K562 (cell line): ENCODE measurements around the gene SLC14A1. TPM values are rescaled to one million over a fixed set of nuclear protein-coding genes. Genes with fewer than 3 reads are reported as not detected.

Experiments used
- ATAC-seq: fragments of 200-7000 bp; cut with Tn5 transposase; 3 replicates; pipeline ENCODE4 v1.9.1; 2020; ENCODE audit warnings: moderate library complexity
- Bru-seq: library from RNA; stranded (reverse); fragments of 400-500 nt; gene quantifications from one replicate; lab custom pipeline; 2021; lab: Mats Ljungman, UMichigan
- BruChase-seq, 2 experiments: library from RNA; stranded (reverse); fragments of 400-500 nt; gene quantifications; one replicate each; lab custom pipeline; 2021; lab: Mats Ljungman, UMichigan
- BruUV-seq: library from RNA; stranded (reverse); fragments of 400-500 nt; replicated peaks from 2 replicates; lab custom pipeline; 2021; lab: Mats Ljungman, UMichigan
- CTCF ChIA-PET: fragments of 300-600 bp; formaldehyde crosslinking; extraction: SDS; loops from one replicate; lab custom pipeline; 2021; ENCODE audit warnings: low intra/inter-chr PET ratio; lab: Yijun Ruan, JAX
- POLR2A ChIA-PET: fragments of 300-600, 350-650 bp; sonication (Branson Sonifier 250); formaldehyde crosslinking; extraction: SDS; loops from one replicate; lab custom pipeline; 2021; ENCODE audit warnings: antibody characterized with exemption, inconsistent platforms; lab: Yijun Ruan, JAX
- DNase-seq, 4 experiments: peaks; one replicate each; pipeline versions ENCODE4 v3.0.0 to v3.0.0-alpha.2; 2011 to 2018; ENCODE audit warnings: low spot score in 3 of 4, mixed read lengths in 3 of 4; ENCODE audit errors: extremely low read depth in 1 of 4
- FAIRE-seq: peaks from 2 replicates; lab custom pipeline; 2011; peaks lifted over from hg19 to GRCh38; lab: Jason Lieb, UNC
- H2AFZ ChIP-seq: 2 replicates; pipeline ENCODE4 v1.6.0; 2011; ENCODE audit warnings: low read depth, low read length, control low read depth, inconsistent platforms
- H3K27ac ChIP-seq: fragments of 200-600 bp; 3 replicates; pipeline ENCODE4 v1.8.0; 2011; ENCODE audit warnings: low read depth, mild to moderate bottlenecking, control low read depth, inconsistent platforms, low read length, moderate library complexity, mixed read lengths; ENCODE audit errors: extremely low read depth
- H3K27me3 ChIP-seq, 2 experiments: fragments of 300-600 bp in 1 of 2; 2 replicates in 1 of 2; 3 replicates in 1 of 2; pipeline versions ENCODE4 v1.6.0 to v1.8.0; 2011; ENCODE audit warnings: inconsistent platforms in 2 of 2, low read length in 2 of 2, mild to moderate bottlenecking in 1 of 2, mixed read lengths in 1 of 2, moderate library complexity in 1 of 2; ENCODE audit not compliant: control insufficient read depth in 2 of 2, insufficient read depth in 2 of 2
- H3K36me3 ChIP-seq: fragments of 300-600 bp; 3 replicates; pipeline ENCODE4 v1.8.0; 2011; ENCODE audit warnings: mild to moderate bottlenecking, low read length, inconsistent platforms; ENCODE audit not compliant: control insufficient read depth, insufficient read depth
- H3K4me1 ChIP-seq, 2 experiments: fragments of 200-600 bp in 1 of 2; replicated peaks in 1 of 2; 2 replicates in 1 of 2; 3 replicates in 1 of 2; pipeline versions ENCODE4 v1.5.1 to v1.8.0; 2011; ENCODE audit warnings: inconsistent platforms in 2 of 2, low read length in 2 of 2, mild to moderate bottlenecking in 1 of 2, mixed read lengths in 1 of 2, moderate library complexity in 1 of 2; ENCODE audit not compliant: control insufficient read depth in 2 of 2, insufficient read depth in 2 of 2
- H3K4me2 ChIP-seq: 2 replicates; pipeline ENCODE4 v1.6.1; 2011; ENCODE audit warnings: low read length, control low read depth, inconsistent platforms, mixed read lengths; ENCODE audit not compliant: insufficient read depth
- H3K4me3 ChIP-seq: fragments of 200-600 bp; sonication (generic), shearing (Covaris generic); 2 replicates; pipeline ENCODE4 v1.5.1; 2016; ENCODE audit warnings: control low read depth, inconsistent platforms
- H3K79me2 ChIP-seq: fragments of 200-600 bp; 3 replicates; pipeline ENCODE4 v1.8.0; 2011; ENCODE audit warnings: low read length, inconsistent platforms; ENCODE audit not compliant: control insufficient read depth, insufficient read depth
- H3K9ac ChIP-seq, 2 experiments: 2 replicates each; pipeline versions ENCODE4 v1.6.0 to v1.6.1; 2011; ENCODE audit warnings: low read depth in 2 of 2, low read length in 2 of 2, control low read depth in 1 of 2, inconsistent platforms in 1 of 2, mild to moderate bottlenecking in 1 of 2, mixed read lengths in 1 of 2; ENCODE audit not compliant: insufficient read depth in 1 of 2
- H3K9me1 ChIP-seq: one replicate; pipeline ENCODE4 v1.6.0; 2011; ENCODE audit warnings: inconsistent platforms, mild to moderate bottlenecking, low read length, moderate library complexity; ENCODE audit not compliant: control insufficient read depth, insufficient read depth
- H3K9me3 ChIP-seq: replicated peaks from 2 replicates; pipeline ENCODE4 v1.5.1; 2011; ENCODE audit warnings: low read depth, low read length, inconsistent platforms; ENCODE audit not compliant: control insufficient read depth, insufficient read depth
- H4K20me1 ChIP-seq: replicated peaks from 2 replicates; pipeline ENCODE4 v1.6.1; 2011; ENCODE audit warnings: low read length, inconsistent platforms, mixed read lengths; ENCODE audit not compliant: control insufficient read depth, insufficient read depth
- CBFA2T2 ChIP-seq: fragments of 450-650 bp; conservative IDR thresholded peaks from 2 replicates; pipeline ENCODE4 v1.6.1; 2017; ENCODE audit warnings: mild to moderate bottlenecking
- ZNF143 ChIP-seq: sonication (generic); formaldehyde crosslinking; IDR thresholded peaks from 2 replicates; pipeline ENCODE4 v1.9.0; 2022; ENCODE audit warnings: mild to moderate bottlenecking, missing genetic modification reagents
- WGBS: fragments of 100-300 bp; shearing (Covaris generic); methylation state at CpG from one replicate; pipeline ENCODE4 v1.1.6; 2016; ENCODE audit warnings: low coverage, mixed read lengths; ENCODE audit not compliant: insufficient coverage; ENCODE audit errors: missing lambda C conversion rate; 5-methylcytosine and 5-hydroxymethylcytosine counted together
- in situ Hi-C: fragments of 300-500 bp; cut with MboI; formaldehyde crosslinking; loops from 4 replicates; pipeline ENCODE4 v1.15.0; 2018; ENCODE audit warnings: inconsistent platforms, mixed read lengths
- intact Hi-C: fragments of 100-400 bp; cut with micrococcal nuclease; formaldehyde crosslinking; loops from 2 replicates; pipeline ENCODE4 v1.14.2; 2022
- long read RNA-seq, 3 experiments: library from polyadenylated mRNA in 2 of 3; library from RNA in 1 of 3; unstranded in 2 of 3; stranded (forward) in 1 of 3; transcript quantifications; one replicate each; pipeline ENCODE4 v2.0.0, GENCODE V29; 2019 to 2022
- polyA minus RNA-seq, 3 experiments: library from RNA; depleted of rRNA, polyadenylated mRNA; stranded (reverse); fragments of >200 nt; gene quantifications; 2 replicates each; pipeline ENCODE4 v1.2.3, GENCODE V29; 2011
- polyA plus RNA-seq, 8 experiments: library from polyadenylated mRNA; depleted of rRNA in 4 of 8; stranded (reverse) in 5 of 8; unstranded in 3 of 8; fragments of >200 nt; fragmentation: Nextera tagmentation in 2 of 8; fragmentation: Illumina TruSeq in 1 of 8; extraction: Ambion mirVana in 2 of 8; extraction: Trizol in 1 of 8; gene quantifications; 2 replicates each; pipeline versions ENCODE4 v1.2.1 to v1.2.3, GENCODE V29; 2011 to 2014; ENCODE audit warnings: inconsistent platforms in 1 of 8, missing spikeins in 1 of 8
- total RNA-seq, 7 experiments: library from RNA; depleted of rRNA in 6 of 7; stranded (reverse); fragments of >200 nt in 6 of 7; fragmentation: Illumina TruSeq in 2 of 7; extraction: Trizol in 2 of 7; gene quantifications; 2 replicates each; pipeline versions ENCODE4 v1.2.1 to v1.2.3, GENCODE V29; 2011 to 2021; ENCODE audit warnings: low replicate concordance in 1 of 7

SLC14A1 gene
- 0.23 and 0.60 TPM in 2 replicates for total RNA-seq (2011; cell fraction: chromatin; rRNA removed; ENCODE audit: low replicate concordance)
- 0.53 TPM in 1 of 2 replicates, not detected in the other for total RNA-seq (2011; cell fraction: nucleolus; rRNA removed)
- total RNA-seq (2011; cell fraction: nucleoplasm; rRNA removed) = not detected in 2 replicates
- not detected in 2 replicates for total RNA-seq (2014; rRNA removed)
- not detected in 2 replicates for total RNA-seq (2014; rRNA removed; fragmentation: Illumina TruSeq; extraction: Trizol)
- total RNA-seq (2015; rRNA removed; fragmentation: Illumina TruSeq; extraction: Trizol) = not detected in 2 replicates
- total RNA-seq (2021) = 0.20 TPM in 2 replicates
- polyA plus RNA-seq (2011; rRNA removed) = 0.14 and 0.28 TPM in 2 replicates
- polyA plus RNA-seq (2011; cell fraction: cytosol; rRNA removed) = 0.15 and 0.37 TPM in 2 replicates
- polyA plus RNA-seq (2011; cell fraction: nucleus; rRNA removed) = 0.49 and 0.55 TPM in 2 replicates
- 0.08 and 0.22 TPM in 2 replicates for polyA plus RNA-seq (2012)
- polyA plus RNA-seq (2014; fragmentation: Illumina TruSeq; extraction: Trizol) = 0.40 TPM in 1 of 2 replicates, not detected in the other
- not detected for polyA plus RNA-seq (2014; fragmentation: Nextera tagmentation; extraction: Ambion mirVana)
- polyA plus RNA-seq (2014; rRNA removed) = 0.19 TPM in 1 of 2 replicates, not detected in the other
- polyA minus RNA-seq (2011; rRNA and poly(A)+ RNA removed) = not detected in 2 replicates
- polyA minus RNA-seq (2011; cell fraction: cytosol; rRNA and poly(A)+ RNA removed) = not detected in 2 replicates
- not detected in 2 replicates for polyA minus RNA-seq (2011; cell fraction: nucleus; rRNA and poly(A)+ RNA removed)
- Bru-seq, nascent RNA = percentile 14 among the genes with signal in this experiment
- BruChase-seq, experiment 1, labeled RNA remaining after a 2-hour chase = percentile 7 among the genes with signal in this experiment
- BruChase-seq, experiment 2, labeled RNA remaining after a 6-hour chase = percentile 8 among the genes with signal in this experiment
- long read RNA-seq, experiment 1 = 0 reads
- long read RNA-seq, experiment 2 = 0 reads
- long read RNA-seq, experiment 3 = 0 reads

DNA sequence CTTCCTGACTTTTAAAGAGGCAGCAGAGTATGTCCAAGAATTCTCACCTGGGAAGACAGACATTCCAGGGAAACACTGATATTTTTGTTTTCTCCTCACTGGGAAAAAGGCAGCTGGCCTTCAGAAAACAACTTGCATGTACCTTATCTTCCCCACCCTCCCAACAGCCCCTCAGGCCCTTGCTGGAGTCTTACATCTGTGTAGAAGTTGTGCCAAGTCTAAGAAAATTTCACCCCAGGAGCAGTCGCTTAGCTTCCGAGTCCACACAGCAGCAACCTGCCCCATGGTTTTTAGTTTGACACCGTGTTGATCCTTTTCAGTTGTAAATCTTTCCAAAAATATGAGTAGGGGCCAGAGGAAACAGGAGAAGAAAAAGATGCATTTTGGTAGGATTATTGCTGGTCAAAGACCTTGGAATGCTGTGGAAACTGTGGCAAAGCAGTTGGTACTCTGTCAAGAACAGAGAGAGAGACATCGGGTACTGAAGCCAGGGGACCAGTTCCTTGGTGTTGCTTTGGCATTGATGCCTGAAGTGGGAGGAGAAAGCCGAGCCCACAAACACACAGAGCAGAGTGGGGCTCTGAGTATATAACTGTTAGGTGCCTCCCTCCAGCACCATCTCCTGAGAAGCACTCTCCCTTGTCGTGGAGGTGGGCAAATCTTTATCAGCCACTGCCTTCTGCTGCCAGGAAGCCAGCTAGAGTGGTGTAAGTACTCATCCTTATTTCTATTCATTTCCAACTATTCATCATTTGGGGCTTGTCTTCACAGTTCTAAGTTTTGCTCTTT is at the start of gene SLC14A1:
Gene SLC14A1 (plus strand): TSS at position 615 of the 789 bp plus-strand sequence. CDS start 6,140 bp downstream, outside the sequence.
- Histone ChIP-seq H3K36me3 (no peaks in the 10 kb centered on the region), H3K27ac (no peak within 1 kb of the TSS), H3K4me2 (peak within 1 kb of the TSS; percentile 32; the same call in 1 of the 2 replicates), H4K20me1 (no peaks in the 10 kb centered on the region), H3K9me3 (no peaks in the 10 kb centered on the region), H3K4me1 (peaks cover 0 to 8% of the 10 kb centered on the region in 2 experiments; a peak in 2 of 5 replicates), H3K4me3 (no peak within 1 kb of the TSS), H3K9ac (no peak within 1 kb of the TSS), H3K27me3 (peaks cover 9 to 20% of the 10 kb centered on the region in 2 experiments; a peak in 4 of 5 replicates), H3K79me2 (no peaks in the 10 kb centered on the region), H2AFZ (no peak within 1 kb of the TSS), H3K9me1 (no peaks in the 10 kb centered on the region)
- no peak for TF ChIP-seq ZNF143
- TF ChIP-seq CBFA2T2 = peak; percentile 36; the same call in 1 of the 2 replicates
- 10% methylated on average over 6 of the region's 6 CpGs for WGBS
- BruUV-seq = no TSS peak
- in situ Hi-C loops (no loop called here), intact Hi-C loops (loop anchor here (1.0 to 10.0 kb wide), 3 partner anchors 59 to 157 kb away; no protein-coding TSS in a partner anchor)
- ChIA-PET POLR2A (interaction anchor here (0.8 to 1.6 kb wide), 2 partner anchors 13 to 58 kb away, joined by 3 read pairs; no protein-coding TSS in a partner anchor), CTCF (interaction anchor here (0.8 to 1.2 kb wide), 2 partner anchors 116 to 250 kb away, joined by 3 to 4 read pairs; no protein-coding TSS in a partner anchor)
- peak; percentile 39; the same call in 1 of the 3 replicates for ATAC-seq
- DNase-seq = peak in 2 of 4 experiments; percentile 27 to 34
- peak; percentile 46 for FAIRE-seq
